Endothelial cell of umbilical vein (primary cell): ENCODE results near the gene PIP4P1.

Experiments used
- CTCF ChIP-seq, 2 donors: IDR thresholded peaks; 1 replicate in 1 of 2; 2 replicates in 1 of 2; pipeline ENCODE4 v1.5.1; 2011; ENCODE audit warnings: low read length in 2 of 2, mild to moderate bottlenecking in 2 of 2, moderate library complexity in 2 of 2, control low read depth in 1 of 2, inconsistent platforms in 1 of 2, low read depth in 1 of 2; ENCODE audit not compliant: insufficient read depth in 1 of 2; ENCODE audit errors: extremely low read depth in 1 of 2
- EZH2 ChIP-seq: IDR thresholded peaks from 2 replicates; pipeline ENCODE4 v1.6.1; 2012; ENCODE audit warnings: borderline replicate concordance, low read depth, mild to moderate bottlenecking, moderate library complexity, low read length, inconsistent platforms; ENCODE audit not compliant: severe bottlenecking
- JUN ChIP-seq: IDR thresholded peaks from 2 replicates; pipeline ENCODE4 v1.6.1; 2011; ENCODE audit warnings: borderline replicate concordance, low read depth; ENCODE audit not compliant: insufficient read length, insufficient read depth
- MAX ChIP-seq: IDR thresholded peaks from 2 replicates; pipeline ENCODE4 v1.6.1; 2011; ENCODE audit not compliant: insufficient read depth, insufficient read length
- POLR2A ChIP-seq: IDR thresholded peaks from 2 replicates; pipeline ENCODE4 v1.6.1; 2012; ENCODE audit warnings: low read depth, mild to moderate bottlenecking, control low read depth, low read length
- POLR2AphosphoS5 ChIP-seq: IDR thresholded peaks from 2 replicates; pipeline ENCODE4 v1.6.1; 2012; ENCODE audit warnings: low read depth, mild to moderate bottlenecking, control low read depth, low read length, moderate library complexity; ENCODE audit not compliant: insufficient read depth

- TF ChIP-seq CTCF (IDR thresholded peaks at IDR 0.05; ENCODE audit: extremely low read depth in 1 of 2, insufficient read depth in 1 of 2, low read depth in 1 of 2, low read length in 2 of 2), result no peak
- TF ChIP-seq POLR2A, result no peak
- TF ChIP-seq MAX, result no peak
- TF ChIP-seq EZH2, result no peak
- TF ChIP-seq POLR2AphosphoS5, result no peak
- no peak for TF ChIP-seq JUN
Measured at GRCh38 chr14:20472536-20473169, 11.4 kb upstream of the PIP4P1 start.
